Measurements from ENCODE around the gene GIPC3. TPM values are rescaled to one million over a fixed set of nuclear protein-coding genes. Genes with fewer than 3 reads are reported as not detected.

The GIPC3 gene
- total and polyA plus RNA-seq, 2 experiments from 2014 or later = 0.48 to 0.59 TPM

DNA sequence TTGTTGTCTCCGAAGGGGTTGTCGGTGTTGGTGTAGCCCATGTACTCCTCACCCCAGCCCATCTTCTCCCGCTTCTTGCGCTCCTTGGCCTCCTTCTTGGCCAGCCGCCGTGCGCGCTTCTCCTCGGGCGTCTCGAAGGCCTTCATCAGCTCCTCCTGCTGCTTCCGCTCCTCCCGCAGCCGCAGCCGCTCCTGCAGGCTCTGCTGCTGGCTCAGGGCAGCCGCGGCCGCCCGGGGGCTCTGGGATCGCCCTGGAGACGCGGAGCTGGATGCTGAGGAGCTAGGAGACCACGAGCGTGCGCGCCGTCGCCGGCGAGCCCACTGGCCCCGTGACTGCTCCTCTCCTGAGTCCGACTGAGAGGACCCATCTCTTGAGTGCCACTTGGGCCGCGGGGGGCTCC lies 38.4 kb downstream of the GIPC3 start (continued):
- TF ChIP-seq CTCF (conservative IDR thresholded peaks at IDR 0.05; ENCODE audit: low read depth in 2 of 2) (no peak), EZH2phosphoT487 (IDR thresholded peaks at IDR 0.05; ENCODE audit: unreplicated experiment) (no peak), ZNF331 (CRISPR knock-in tag; IDR thresholded peaks at IDR 0.05; ENCODE audit: low read depth) (no peak)

DNA sequence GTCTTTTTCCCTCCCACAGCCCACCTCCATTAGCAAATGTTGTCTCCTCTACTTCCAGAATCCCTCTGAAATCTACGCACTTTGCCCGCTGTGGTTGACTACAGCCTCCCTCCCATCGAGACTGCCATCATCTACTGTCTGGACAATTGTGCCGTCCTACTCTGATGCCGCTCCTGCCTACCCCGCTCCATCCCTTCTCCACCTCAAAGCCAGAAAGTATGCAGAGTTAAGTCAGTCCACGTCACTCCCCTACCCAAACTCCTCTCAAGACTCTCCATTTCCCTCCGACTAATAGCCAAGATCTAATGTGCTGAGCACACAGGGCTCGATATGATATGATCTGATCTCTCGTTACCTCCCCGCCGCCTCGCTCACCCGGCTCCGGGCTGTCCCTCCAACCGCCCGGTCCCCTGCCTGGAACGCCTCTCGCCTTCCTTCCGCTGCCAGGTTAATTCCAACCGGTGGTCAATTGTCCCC lies 40.8 kb downstream of the GIPC3 start:
- H3K4me1 ChIP-seq (ENCODE audit: insufficient read depth) = peaks cover 9% of the 10 kb centered on the region; the same call in 1 of the 2 replicates
- no peaks in the 10 kb centered on the region for H3K9me2 ChIP-seq (ENCODE audit: insufficient read depth)
- Mint-ChIP-seq H3K4me1 (peaks cover 13% of the 10 kb centered on the region), H3K27me3 (ENCODE audit: insufficient read depth, low read depth, poor library complexity) (peaks cover 18% of the 10 kb centered on the region), H3K4me3 (peak overlapping the region; percentile 90), H3K9me3 (no peaks in the 10 kb centered on the region), H3K27ac (peak overlapping the region; percentile 99), H3K36me3 (ENCODE audit: low read depth) (peaks cover 8% of the 10 kb centered on the region)
- peak overlapping the region; percentile 76; the same call in 1 of the 2 replicates for H2AFZ ChIP-seq
- H4K20me1 ChIP-seq (replicated peaks; ENCODE audit: insufficient read depth) = peaks cover 16% of the 10 kb centered on the region
- H3K4me3 ChIP-seq = peak overlapping the region; percentile 99
- H3K4me2 ChIP-seq = peak overlapping the region; percentile 89
- DNase-seq (ENCODE audit: low spot score) (no peak), ATAC-seq (peak; percentile 4; the same call in 2 of the 3 replicates)
- peaks cover 23% of the 10 kb centered on the region for H3K79me2 ChIP-seq (replicated peaks; ENCODE audit: insufficient read depth)
- H3F3A ChIP-seq (replicated peaks; ENCODE audit: low read depth) = peaks cover 5% of the 10 kb centered on the region; the same call in 1 of the 2 replicates
- no peak overlapping the region; the same call in 1 of the 2 replicates for H3K27ac ChIP-seq (ENCODE audit: low read depth)
- H3K36me3 ChIP-seq (ENCODE audit: insufficient read depth) = no peaks in the 10 kb centered on the region
- no peaks in the 10 kb centered on the region for H3K27me3 ChIP-seq (ENCODE audit: insufficient read depth)
- TF ChIP-seq CTCF (conservative IDR thresholded peaks at IDR 0.05; ENCODE audit: low read depth in 2 of 2) (no peak), POLR2AphosphoS5 (IDR thresholded peaks at IDR 0.05; ENCODE audit: low read depth) (no peak), ZNF114 (CRISPR knock-in tag; IDR thresholded peaks at IDR 0.05) (no peak), JUNB (IDR thresholded peaks at IDR 0.05; ENCODE audit: unreplicated experiment) (no peak), EZH2phosphoT487 (IDR thresholded peaks at IDR 0.05; ENCODE audit: unreplicated experiment) (no peak), STAT1 (IDR thresholded peaks at IDR 0.05; ENCODE audit: unreplicated experiment) (no peak), ETS1 (IDR thresholded peaks at IDR 0.05) (no peak), ZNF462 (CRISPR knock-in tag; IDR thresholded peaks at IDR 0.05) (no peak), CREB1 (CRISPR knock-in tag; IDR thresholded peaks at IDR 0.05; ENCODE audit: low read depth) (no peak), NANOG (IDR thresholded peaks at IDR 0.05; ENCODE audit: borderline replicate concordance) (no peak), ZNF331 (CRISPR knock-in tag; IDR thresholded peaks at IDR 0.05; ENCODE audit: low read depth) (no peak)
